Vagina (tissue), 2 donors: ENCODE measurements around the gene SOS1. TPM values are rescaled to one million over a fixed set of nuclear protein-coding genes. Genes with fewer than 3 reads are reported as not detected.

Source experiments
- DNase-seq, 2 donors: peaks; one replicate each; pipeline ENCODE4 v3.0.0-alpha.2; 2017; ENCODE audit errors: extremely low spot score in 2 of 2
- H3K27ac ChIP-seq: fragments of 200-600 bp; sonication (generic); one replicate; pipeline ENCODE4 v1.5.1; 2019
- H3K27me3 ChIP-seq: fragments of 200-600 bp; sonication (generic); one replicate; pipeline ENCODE4 v1.5.1; 2019
- H3K36me3 ChIP-seq, 2 donors: fragments of 200-600 bp; sonication (generic); one replicate each; pipeline ENCODE4 v1.5.1; 2017 to 2019
- H3K4me1 ChIP-seq: fragments of 200-600 bp; sonication (generic); one replicate; pipeline ENCODE4 v1.5.1; 2019
- H3K4me3 ChIP-seq, 2 donors: fragments of 200-600 bp; sonication (generic); 1 replicate in 1 of 2; 2 replicates in 1 of 2; pipeline ENCODE4 v1.5.1; 2016 to 2019
- H3K9me3 ChIP-seq: fragments of 200-600 bp; sonication (generic); one replicate; pipeline ENCODE4 v1.5.1; 2019
- POLR2A ChIP-seq, 2 donors: fragments of 450-650 bp; IDR thresholded peaks; one replicate each; pipeline ENCODE4 v1.6.1; 2017; ENCODE audit warnings: antibody characterized with exemption in 2 of 2, mild to moderate bottlenecking in 2 of 2, moderate library complexity in 2 of 2
- POLR2AphosphoS5 ChIP-seq, 2 donors: sonication (generic); formaldehyde crosslinking; IDR thresholded peaks; one replicate each; pipeline ENCODE4 v1.9.0; 2017; ENCODE audit warnings: antibody characterized with exemption in 2 of 2, mild to moderate bottlenecking in 2 of 2, low read depth in 1 of 2; ENCODE audit not compliant: insufficient read depth in 1 of 2
- intact Hi-C: fragments of 100-400 bp; cut with DNase I; formaldehyde crosslinking; loops from one replicate; pipeline ENCODE4 v1.15.1; 2023
- total RNA-seq: library from RNA; depleted of rRNA; stranded (reverse); fragments of >200 nt; gene quantifications from one replicate; pipeline ENCODE4 v1.2.3, GENCODE V29; 2016
- TF ChIP-seq, protein P1 (sequence below), 3 experiments: fragments of 450-650 bp in 2 of 3; fragments of 200-600 bp in 1 of 3; sonication (generic) in 1 of 3; IDR thresholded peaks; one replicate each; pipeline ENCODE4 v1.5.1; 2017 to 2019; ENCODE audit warnings: antibody characterized with exemption in 3 of 3, mild to moderate bottlenecking in 2 of 3, moderate library complexity in 2 of 3

The SOS1 gene
- total RNA-seq, 1 donor from 2014 or later = 20.1 TPM

DNA sequence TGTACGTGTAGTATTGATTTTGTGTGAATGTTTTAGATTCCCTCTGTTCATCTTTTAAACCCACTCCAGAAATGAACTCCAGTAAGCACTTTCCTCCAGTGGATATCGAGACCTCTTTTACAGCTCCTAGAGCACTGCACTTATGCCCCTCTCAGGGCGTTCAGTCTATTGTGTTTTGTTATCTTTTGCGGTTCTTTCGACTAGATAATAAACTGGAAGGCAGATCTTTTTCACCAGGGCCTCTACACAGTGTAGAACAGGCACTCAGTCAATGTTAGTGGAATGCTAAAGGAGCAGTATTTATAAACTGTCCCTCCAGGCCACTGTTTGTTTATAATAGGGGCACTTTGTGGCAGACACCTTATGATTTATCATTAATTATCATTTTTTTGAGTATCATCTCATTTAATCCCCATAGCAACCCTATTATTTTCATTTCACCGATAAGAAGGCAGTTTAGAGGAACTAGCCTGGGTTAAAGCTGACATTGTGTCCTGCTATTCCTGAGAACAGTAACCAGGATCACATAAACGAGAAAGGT, 742 bp upstream of the SOS1 start:
- DNase-seq = no peak
- TF ChIP-seq, protein P1, sequence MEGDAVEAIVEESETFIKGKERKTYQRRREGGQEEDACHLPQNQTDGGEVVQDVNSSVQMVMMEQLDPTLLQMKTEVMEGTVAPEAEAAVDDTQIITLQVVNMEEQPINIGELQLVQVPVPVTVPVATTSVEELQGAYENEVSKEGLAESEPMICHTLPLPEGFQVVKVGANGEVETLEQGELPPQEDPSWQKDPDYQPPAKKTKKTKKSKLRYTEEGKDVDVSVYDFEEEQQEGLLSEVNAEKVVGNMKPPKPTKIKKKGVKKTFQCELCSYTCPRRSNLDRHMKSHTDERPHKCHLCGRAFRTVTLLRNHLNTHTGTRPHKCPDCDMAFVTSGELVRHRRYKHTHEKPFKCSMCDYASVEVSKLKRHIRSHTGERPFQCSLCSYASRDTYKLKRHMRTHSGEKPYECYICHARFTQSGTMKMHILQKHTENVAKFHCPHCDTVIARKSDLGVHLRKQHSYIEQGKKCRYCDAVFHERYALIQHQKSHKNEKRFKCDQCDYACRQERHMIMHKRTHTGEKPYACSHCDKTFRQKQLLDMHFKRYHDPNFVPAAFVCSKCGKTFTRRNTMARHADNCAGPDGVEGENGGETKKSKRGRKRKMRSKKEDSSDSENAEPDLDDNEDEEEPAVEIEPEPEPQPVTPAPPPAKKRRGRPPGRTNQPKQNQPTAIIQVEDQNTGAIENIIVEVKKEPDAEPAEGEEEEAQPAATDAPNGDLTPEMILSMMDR (IDR thresholded peaks at IDR 0.05) = no peak
- no peak for TF ChIP-seq POLR2AphosphoS5 (IDR thresholded peaks at IDR 0.05; ENCODE audit: insufficient read depth in 1 of 2, low read depth in 1 of 2)
- no peak for TF ChIP-seq POLR2A (IDR thresholded peaks at IDR 0.05)
- H3K27ac ChIP-seq = peak overlapping the region; percentile 99
- peaks cover 58% of the 10 kb centered on the region for H3K4me1 ChIP-seq
- peak overlapping the region; percentile 72 to 93 for H3K4me3 ChIP-seq
- intact Hi-C loops = loop anchor here (5.0 kb wide), 1 partner anchor 106 kb away; no protein-coding TSS in a partner anchor
- H3K9me3 ChIP-seq = no peaks in the 10 kb centered on the region
- no peaks in the 10 kb centered on the region for H3K36me3 ChIP-seq
- no peaks in the 10 kb centered on the region for H3K27me3 ChIP-seq

DNA sequence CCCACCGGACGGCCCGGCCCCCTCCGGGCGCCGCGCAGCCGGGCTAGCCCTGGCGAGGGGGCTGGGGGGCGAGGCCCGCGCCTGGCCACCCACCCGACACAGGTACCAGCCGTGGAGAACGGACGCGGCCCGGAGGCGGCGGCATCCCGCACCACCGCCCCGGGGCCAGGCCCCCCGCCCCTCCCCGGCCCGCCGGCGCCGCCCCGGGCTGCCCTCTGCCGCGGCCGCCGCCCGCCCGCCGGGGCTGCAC, 405 bp downstream of the SOS1 start:
- no peaks in the 10 kb centered on the region for H3K27me3 ChIP-seq
- peak overlapping the region; percentile 72 to 93 for H3K4me3 ChIP-seq
- H3K36me3 ChIP-seq = no peaks in the 10 kb centered on the region
- no peaks in the 10 kb centered on the region for H3K9me3 ChIP-seq
- H3K27ac ChIP-seq = peak overlapping the region; percentile 99
- peaks cover 61% of the 10 kb centered on the region for H3K4me1 ChIP-seq
- DNase-seq = no peak
- TF ChIP-seq, protein P1 (IDR thresholded peaks at IDR 0.05) = no peak
- TF ChIP-seq POLR2A (IDR thresholded peaks at IDR 0.05) (no peak), POLR2AphosphoS5 (IDR thresholded peaks at IDR 0.05; ENCODE audit: insufficient read depth in 1 of 2, low read depth in 1 of 2) (no peak)
- intact Hi-C loops = loop anchor here (5.0 kb wide), 1 partner anchor 107 kb away; no protein-coding TSS in a partner anchor

DNA sequence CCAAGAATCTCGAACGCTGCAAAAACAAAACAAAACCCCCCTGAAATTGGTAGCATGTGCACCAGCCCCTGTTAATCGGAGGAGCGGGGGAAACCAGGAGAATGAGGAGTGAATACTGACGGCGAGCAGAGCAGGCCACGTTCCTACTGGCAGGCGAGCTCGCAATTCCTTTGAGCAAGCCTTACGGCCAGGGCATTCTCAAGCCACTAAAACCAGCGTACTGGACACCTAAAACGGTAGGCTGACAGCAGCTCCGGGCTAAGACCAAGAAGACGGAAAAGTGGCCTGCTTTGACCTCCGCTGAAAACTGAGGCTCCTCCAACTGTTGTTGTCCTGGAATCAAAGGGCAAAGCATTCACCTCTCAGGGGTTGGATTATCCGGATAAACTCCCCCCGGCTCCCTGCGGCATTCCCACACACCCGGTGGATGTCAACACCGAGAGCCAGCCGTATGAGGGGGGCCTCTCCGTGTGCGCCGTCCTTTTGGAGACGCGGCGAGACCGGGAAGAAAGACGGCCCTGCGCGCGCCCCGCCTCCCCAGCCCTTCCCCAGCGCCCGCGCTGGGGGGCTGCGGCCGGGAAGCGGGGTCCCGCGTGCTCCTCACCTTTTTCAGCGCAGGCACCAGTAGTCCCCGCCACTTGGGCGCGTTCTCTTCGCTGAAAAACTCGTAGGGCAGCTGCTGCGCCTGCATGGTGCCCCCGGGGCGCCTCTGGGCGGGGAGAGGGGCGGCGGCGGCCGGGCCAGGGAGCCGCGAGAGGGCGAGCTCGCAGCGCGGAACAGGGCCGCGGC, 925 bp downstream of the SOS1 start:
- intact Hi-C loops = loop anchor here (5.0 kb wide), 1 partner anchor 107 kb away; no protein-coding TSS in a partner anchor
- H3K4me3 ChIP-seq = peak overlapping the region; percentile 72 to 93
- no peaks in the 10 kb centered on the region for H3K27me3 ChIP-seq
- peak overlapping the region; percentile 99 for H3K27ac ChIP-seq
- TF ChIP-seq, protein P1 (IDR thresholded peaks at IDR 0.05) = no peak
- no peak for TF ChIP-seq POLR2A (IDR thresholded peaks at IDR 0.05)
- TF ChIP-seq POLR2AphosphoS5 (IDR thresholded peaks at IDR 0.05; ENCODE audit: insufficient read depth in 1 of 2, low read depth in 1 of 2) = peak in 1 of 2 donors; percentile 31
- no peaks in the 10 kb centered on the region for H3K36me3 ChIP-seq
- no peaks in the 10 kb centered on the region for H3K9me3 ChIP-seq
- peaks cover 61% of the 10 kb centered on the region for H3K4me1 ChIP-seq
- DNase-seq = no peak

DNA sequence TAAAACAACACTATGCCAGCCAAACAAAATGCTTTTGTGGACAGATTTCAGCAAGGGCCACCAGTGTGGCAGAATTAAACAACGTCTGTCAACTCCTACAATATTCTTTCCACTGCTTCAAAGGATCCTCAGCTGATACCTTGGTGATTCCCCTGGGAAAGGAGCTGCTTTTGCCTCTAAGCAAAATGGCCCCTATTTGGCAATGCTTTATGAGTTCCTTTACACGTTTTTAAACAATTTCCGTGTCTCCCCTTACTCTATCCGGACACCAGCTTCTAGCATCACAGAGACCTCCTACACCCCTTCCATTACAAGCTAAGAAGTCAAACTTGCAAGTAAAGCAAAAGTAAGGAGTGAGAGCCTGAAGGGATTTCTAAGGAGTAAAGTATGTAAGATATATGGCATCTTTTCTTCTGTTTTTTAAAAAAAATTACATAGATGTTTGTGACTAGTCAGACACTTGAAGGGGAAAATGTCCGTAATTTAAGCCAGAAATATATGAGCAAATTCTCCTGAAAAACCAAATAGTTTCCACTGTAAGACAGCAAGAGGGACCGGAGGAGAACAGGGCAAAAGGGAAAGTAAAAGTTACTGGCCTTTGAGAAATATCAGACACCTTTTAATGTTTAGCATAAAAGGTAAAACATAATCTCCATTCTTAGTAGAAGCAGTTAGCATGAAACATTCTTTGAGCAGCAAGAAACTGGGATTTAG, 1.9 kb downstream of the SOS1 start:
- intact Hi-C loops = no loop called here
- no peak for DNase-seq
- peaks cover 61% of the 10 kb centered on the region for H3K4me1 ChIP-seq
- H3K27ac ChIP-seq = peak overlapping the region; percentile 99
- TF ChIP-seq POLR2A (IDR thresholded peaks at IDR 0.05) (no peak), POLR2AphosphoS5 (IDR thresholded peaks at IDR 0.05; ENCODE audit: insufficient read depth in 1 of 2, low read depth in 1 of 2) (no peak)
- TF ChIP-seq, protein P1 (IDR thresholded peaks at IDR 0.05) = no peak
- H3K4me3 ChIP-seq = peak overlapping the region; percentile 72 to 93
- no peaks in the 10 kb centered on the region for H3K27me3 ChIP-seq
- H3K36me3 ChIP-seq = no peaks in the 10 kb centered on the region
- H3K9me3 ChIP-seq = no peaks in the 10 kb centered on the region
